GM10248 (cell line): ENCODE measurements around the gene THAP4.

Experiments used
- CTCF ChIA-PET: fragments of 300-600 bp; sonication (Branson Sonifier 250); formaldehyde crosslinking; extraction: SDS; loops from one replicate; lab custom pipeline; 2021; ENCODE audit warnings: antibody characterized with exemption; lab: Yijun Ruan, JAX
- POLR2A ChIA-PET: fragments of 350-650 bp; sonication (Branson Sonifier 250); formaldehyde crosslinking; extraction: SDS; loops from one replicate; lab custom pipeline; 2020; ENCODE audit warnings: antibody characterized with exemption; lab: Yijun Ruan, JAX
- DNase-seq: peaks from one replicate; pipeline ENCODE4 v3.0.0; 2012; ENCODE audit errors: extremely low spot score
- CTCF ChIP-seq: IDR thresholded peaks from 2 replicates; pipeline ENCODE4 v1.5.1; 2012; ENCODE audit warnings: mild to moderate bottlenecking, low read depth; ENCODE audit errors: extremely low read depth, missing control alignments, control extremely low read depth

The THAP4 gene

DNA sequence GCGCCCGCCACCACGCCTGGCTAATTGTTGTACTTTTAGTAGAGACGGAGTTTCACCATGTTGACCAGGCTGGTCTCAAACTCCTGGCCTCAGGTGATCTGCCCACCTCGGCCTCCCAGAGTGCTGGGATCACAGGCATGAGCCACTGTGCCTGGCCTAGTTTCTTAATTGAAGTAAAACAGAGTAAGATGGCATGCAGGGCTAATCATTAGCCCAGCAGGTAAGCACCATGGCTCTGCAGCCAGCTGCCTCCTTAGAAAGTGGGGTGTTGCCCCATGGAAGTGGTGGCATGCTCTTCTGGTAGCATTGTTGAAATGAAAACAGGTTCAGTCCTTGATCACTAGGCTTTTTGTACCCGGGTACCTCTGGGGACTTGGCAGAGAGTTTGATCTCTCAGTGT is 13.0 kb upstream of the THAP4 start:
- TF ChIP-seq CTCF: no peak
- ChIA-PET POLR2A (no interaction called here), CTCF (interaction anchor here (0.7 to 1.5 kb wide), 3 partner anchors 8 to 229 kb away, joined by 3 read pairs; no protein-coding TSS in a partner anchor)
- no peak for DNase-seq

GRCh38 chr2:241649404-241649803 is 12.4 kb upstream of the THAP4 start:
- ChIA-PET CTCF (interaction anchor here (0.7 to 1.5 kb wide), 4 partner anchors 9 to 229 kb away, joined by 3 read pairs; no protein-coding TSS in a partner anchor), POLR2A (no interaction called here)
- no peak for TF ChIP-seq CTCF
- DNase-seq: no peak

DNA sequence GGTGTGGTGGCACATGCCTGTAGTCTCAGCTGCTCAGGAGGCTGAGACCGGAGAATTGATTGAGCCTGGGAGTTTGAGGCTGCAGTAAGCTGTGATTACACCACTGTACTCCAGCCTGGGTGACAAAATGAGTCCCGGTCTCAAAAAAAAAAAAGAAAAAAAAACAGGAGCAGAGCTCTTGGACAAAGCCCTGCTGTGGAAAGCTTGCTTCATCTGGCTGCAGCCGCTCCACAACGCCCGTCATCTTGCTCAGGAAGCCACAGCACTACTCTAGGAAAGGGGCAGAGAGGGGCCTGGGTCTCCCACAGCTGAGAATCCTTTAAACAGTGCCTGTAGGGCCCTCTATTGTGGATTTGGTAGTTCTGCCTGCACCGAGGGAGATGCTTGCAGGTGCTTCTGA is 11.5 kb upstream of the THAP4 start:
- POLR2A ChIA-PET: no interaction called here
- no peak for TF ChIP-seq CTCF
- no peak for DNase-seq
- CTCF ChIA-PET: interaction anchor here (1.0 to 1.5 kb wide), 3 partner anchors 10 to 53 kb away, joined by 3 read pairs; no protein-coding TSS in a partner anchor

- ChIA-PET POLR2A (interaction anchor here (0.6 kb wide), 1 partner anchor 32 kb away, joined by 6 read pairs; no protein-coding TSS in a partner anchor), CTCF (interaction anchor here (0.7 to 1.5 kb wide), 3 partner anchors 13 to 79 kb away, joined by 3 read pairs; no protein-coding TSS in a partner anchor)
- DNase-seq: no peak
- no peak for TF ChIP-seq CTCF
Observed at GRCh38 chr2:241645915-241646645, 9.1 kb upstream of the THAP4 start.

GRCh38 chr2:241645056-241645914 is 8.3 kb upstream of the THAP4 start:
- CTCF ChIA-PET: no interaction called here
- TF ChIP-seq CTCF: no peak
- no peak for DNase-seq
- POLR2A ChIA-PET: no interaction called here

GRCh38 chr2:241641631-241642030 is 4.7 kb upstream of the THAP4 start:
- POLR2A ChIA-PET: interaction anchor here (0.6 kb wide), 1 partner anchor 60 kb away, joined by 3 read pairs; the partner anchor contains the start of gene ING5
- TF ChIP-seq CTCF: no peak
- no peak for DNase-seq
- CTCF ChIA-PET: interaction anchor here (0.8 to 1.2 kb wide), 2 partner anchors 11 to 235 kb away, joined by 3 read pairs; no protein-coding TSS in a partner anchor
